ENCODE measurements around the gene HERPUD1. TPM values are rescaled to one million over a fixed set of nuclear protein-coding genes. Genes with fewer than 3 reads are reported as not detected.

Gene HERPUD1
- total RNA-seq, 4 donors from 2014 or later, result 143 to 274 (median 161) TPM

DNA sequence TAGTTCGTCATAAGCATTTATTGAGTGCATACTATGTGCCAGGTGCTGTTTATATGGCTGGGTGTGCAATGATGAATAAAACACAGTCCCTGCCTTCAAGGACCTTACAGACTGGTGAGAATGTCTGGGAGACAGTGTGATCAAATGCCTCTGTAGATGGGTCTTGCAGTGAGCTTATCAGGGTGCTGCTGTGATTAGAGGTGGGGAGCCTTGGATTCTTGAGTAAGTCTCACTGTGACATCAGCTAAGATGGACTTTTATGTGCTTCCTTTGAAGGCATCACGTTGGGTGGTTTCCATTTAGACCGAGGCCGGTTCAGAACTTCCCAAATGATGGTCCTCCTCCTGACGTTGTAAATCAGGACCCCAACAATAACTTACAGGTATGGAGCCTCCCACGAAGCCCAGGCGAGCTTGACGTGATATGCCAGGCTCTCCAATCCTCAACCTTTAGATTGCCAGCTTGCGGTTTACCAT lies 10.0 kb downstream of the HERPUD1 start:
- no peak overlapping the region for H3K27ac ChIP-seq
- no peak for DNase-seq (ENCODE audit: low spot score in 2 of 2)
- H3K4me3 ChIP-seq, result no peak overlapping the region
- H3K4me1 ChIP-seq, result peaks cover 0 to 84% (median 15%) of the 10 kb centered on the region in 4 donors
- peaks cover 12 to 100% (median 55%) of the 10 kb centered on the region in 3 donors for H3K36me3 ChIP-seq
- no peaks in the 10 kb centered on the region for H3K27me3 ChIP-seq
- H3K9me3 ChIP-seq, result no peaks in the 10 kb centered on the region
- whole genome bisulfite sequencing, 2 donors, result 85 to 88% methylated on average over 9 of the region's 9 CpGs
- TF ChIP-seq POLR2A (IDR thresholded peaks at IDR 0.05) (no peak), EP300 (IDR thresholded peaks at IDR 0.05) (no peak), CTCF (IDR thresholded peaks at IDR 0.05) (no peak)

- peak overlapping the region in 1 of 4 donors; percentile 46 for H3K27ac ChIP-seq
- WGBS, 2 donors, result 85 to 90% methylated on average over 6 of the region's 6 CpGs
- no peaks in the 10 kb centered on the region for H3K9me3 ChIP-seq
- peaks cover 12 to 99% (median 53%) of the 10 kb centered on the region in 3 donors for H3K36me3 ChIP-seq
- TF ChIP-seq CTCF (IDR thresholded peaks at IDR 0.05) (no peak), POLR2A (IDR thresholded peaks at IDR 0.05) (no peak), EP300 (IDR thresholded peaks at IDR 0.05) (no peak)
- no peak overlapping the region for H3K4me3 ChIP-seq
- DNase-seq (ENCODE audit: low spot score in 2 of 2), result no peak
- H3K4me1 ChIP-seq, result peaks cover 0 to 64% (median 3%) of the 10 kb centered on the region in 4 donors
- H3K27me3 ChIP-seq, result no peaks in the 10 kb centered on the region
Measured at GRCh38 chr16:56943761-56944375, 11.9 kb downstream of the HERPUD1 start.

DNA sequence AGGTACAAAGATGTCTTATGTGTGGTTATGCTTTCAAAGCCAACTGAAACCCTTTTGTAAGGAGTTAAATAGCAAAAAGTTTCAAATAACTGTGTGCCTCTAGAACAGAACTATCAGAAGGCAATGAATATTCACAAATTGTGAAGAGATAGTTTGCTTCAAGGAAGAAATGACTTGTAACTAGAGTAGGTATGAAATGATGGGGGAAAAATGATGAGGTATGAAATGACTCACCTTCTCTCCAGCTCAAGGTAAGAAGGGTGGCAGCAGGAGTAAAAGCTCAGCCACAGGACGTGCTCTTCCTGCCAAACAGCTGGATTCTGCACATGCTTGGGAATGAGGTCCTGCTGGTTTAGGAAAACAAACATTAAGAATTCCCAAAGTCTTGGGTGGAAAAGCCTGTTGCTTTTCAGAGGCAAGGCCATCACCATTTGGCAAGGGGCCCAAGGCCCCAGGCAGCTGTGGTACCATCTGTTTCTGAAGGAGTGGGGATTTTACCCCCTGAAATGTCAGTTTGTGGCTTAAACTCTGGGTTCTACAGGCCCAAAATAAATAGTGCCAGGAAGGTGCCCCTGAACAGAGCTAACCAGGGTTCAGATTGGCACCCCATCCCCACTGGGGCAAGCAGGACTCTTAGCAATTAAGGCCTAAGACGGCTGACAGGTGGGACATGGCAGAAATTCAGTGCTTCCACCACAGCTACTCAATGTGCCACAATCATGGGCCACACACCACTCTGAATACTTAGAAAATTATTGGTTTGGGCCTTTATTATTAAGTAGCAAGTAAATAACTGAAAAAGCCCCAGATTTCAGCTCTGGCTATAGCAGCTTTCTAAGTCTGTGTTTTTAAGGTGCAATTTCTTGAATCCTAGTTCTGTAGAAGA lies 13.3 kb downstream of the HERPUD1 start:
- H3K4me1 ChIP-seq, result peaks cover 0 to 52% (median 0%) of the 10 kb centered on the region in 4 donors
- H3K27me3 ChIP-seq, result no peaks in the 10 kb centered on the region
- no peaks in the 10 kb centered on the region for H3K9me3 ChIP-seq
- peaks cover 7 to 94% (median 43%) of the 10 kb centered on the region in 3 donors for H3K36me3 ChIP-seq
- H3K4me3 ChIP-seq, result no peak overlapping the region
- WGBS, 2 donors, result 54% methylated on average over 2 of the region's 2 CpGs
- TF ChIP-seq POLR2A (IDR thresholded peaks at IDR 0.05) (no peak), EP300 (IDR thresholded peaks at IDR 0.05) (no peak)
- no peak for DNase-seq (ENCODE audit: low spot score in 2 of 2)
- peak overlapping the region in 2 of 4 donors; percentile 18 to 46 for H3K27ac ChIP-seq

GRCh38 chr16:56945847-56946527 lies 14.0 kb downstream of the HERPUD1 start:
- WGBS, 2 donors, result 60 to 61% methylated on average over 12 of the region's 12 CpGs
- peaks cover 0 to 45% (median 2%) of the 10 kb centered on the region in 4 donors for H3K4me1 ChIP-seq
- H3K27me3 ChIP-seq, result no peaks in the 10 kb centered on the region
- DNase-seq (ENCODE audit: low spot score in 2 of 2), result no peak
- no peak overlapping the region for H3K4me3 ChIP-seq
- H3K36me3 ChIP-seq, result peaks cover 7 to 86% (median 35%) of the 10 kb centered on the region in 3 donors
- no peaks in the 10 kb centered on the region for H3K9me3 ChIP-seq
- H3K27ac ChIP-seq, result peak overlapping the region in 1 of 4 donors; percentile 23
- TF ChIP-seq EP300 (IDR thresholded peaks at IDR 0.05) (peak in 1 of 2 donors; percentile 17), POLR2A (IDR thresholded peaks at IDR 0.05) (no peak), CTCF (IDR thresholded peaks at IDR 0.05) (no peak)
